GM18951 (cell line): ENCODE measurements around the gene HES5.
A peak's percentile ranks its signal among the peaks of the same experiment; 100 is the strongest.

Source experiments
- POLR2A ChIP-seq: IDR thresholded peaks from 4 replicates; pipeline ENCODE4 v1.6.1; 2011; ENCODE audit warnings: mild to moderate bottlenecking; ENCODE audit not compliant: insufficient read length, insufficient read depth; ENCODE audit errors: extremely low read depth
- in situ Hi-C: fragments of 300-500 bp; cut with MboI; formaldehyde crosslinking; loops from one replicate; pipeline ENCODE4 v1.12.0; 2022; ENCODE audit warnings: low sequenced_read_pairs, mixed read lengths, inconsistent platforms; ENCODE audit not compliant: unreplicated experiment

HES5 gene

DNA sequence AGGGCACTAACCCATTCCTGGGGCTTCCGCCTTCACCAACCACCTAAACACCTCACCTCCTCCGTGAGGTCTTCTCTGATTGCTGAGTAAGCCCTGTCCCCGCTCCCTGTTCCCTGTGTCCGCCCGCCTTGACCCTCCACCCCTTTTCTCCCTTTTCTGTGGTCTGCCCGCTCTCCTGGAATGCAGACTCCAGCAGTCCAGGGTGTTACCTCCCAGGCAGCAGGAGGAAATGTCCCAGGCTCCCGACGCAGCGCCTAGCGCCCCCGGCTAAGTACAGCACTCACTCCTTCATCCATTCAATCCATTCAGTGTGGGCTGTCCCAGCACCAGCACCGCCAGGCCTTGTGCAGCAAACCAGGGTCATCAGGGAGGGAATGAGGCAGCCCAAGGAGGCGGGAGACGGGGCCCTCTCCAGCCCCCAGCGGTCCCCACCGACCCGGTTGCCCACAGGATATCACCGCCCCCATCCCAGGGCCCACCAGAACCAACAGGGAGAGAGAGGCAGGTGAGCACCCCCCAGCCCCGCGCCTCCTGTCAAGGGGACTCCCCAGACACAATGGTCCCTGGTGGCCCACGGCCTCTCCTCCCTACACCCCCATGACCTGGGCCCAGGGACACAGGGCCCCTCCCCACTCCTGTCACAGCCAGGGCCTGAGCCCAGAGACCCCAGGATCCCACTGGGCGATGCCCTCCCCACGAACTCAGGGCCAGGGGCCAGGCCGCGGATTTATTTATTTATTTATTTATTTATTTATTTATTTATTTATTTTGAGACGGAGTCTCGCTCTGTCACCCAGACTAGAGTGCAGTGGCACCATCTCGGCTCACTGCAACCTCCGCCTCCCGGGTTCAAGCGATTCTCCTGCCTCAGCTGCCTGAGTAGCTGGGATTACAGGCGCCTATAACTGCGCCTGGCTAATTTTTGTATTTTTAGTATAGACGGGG lies 36.3 kb upstream of the HES5 start:
- in situ Hi-C loops: loop anchor here (25.0 kb wide), 1 partner anchor 379 kb away; the partner anchor contains the start of gene FAAP20
- TF ChIP-seq POLR2A: peak; percentile 25

DNA sequence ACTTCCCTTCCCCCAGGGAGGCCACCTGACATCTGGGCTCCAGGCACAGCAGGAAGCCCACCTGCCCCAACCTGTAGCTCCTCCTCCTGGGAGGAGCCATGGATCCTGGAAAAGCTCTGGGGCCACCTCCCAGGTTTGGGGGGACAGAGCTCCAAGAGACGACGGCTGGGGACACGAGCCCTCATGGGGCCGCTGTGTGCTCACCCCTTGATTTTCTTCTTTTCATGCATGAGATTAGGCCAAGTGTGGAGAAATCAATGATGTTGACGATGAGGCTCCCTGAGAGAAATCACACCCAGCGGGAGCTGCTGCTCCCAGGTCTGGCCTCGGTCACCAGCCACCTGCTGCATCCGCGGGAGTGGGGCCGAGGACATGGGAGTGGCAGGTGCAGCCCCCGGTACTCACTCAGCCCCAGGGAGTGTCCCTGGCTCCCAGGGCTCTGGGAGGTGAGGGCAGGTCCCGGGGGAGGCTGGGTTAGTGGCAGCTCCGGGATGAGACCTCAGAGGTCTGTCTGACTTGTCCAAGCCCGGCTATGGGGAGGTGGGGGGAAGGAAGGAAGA lies 34.8 kb upstream of the HES5 start:
- TF ChIP-seq POLR2A: no peak
- in situ Hi-C loops: loop anchor here (25.0 kb wide), 1 partner anchor 378 kb away; the partner anchor contains the start of gene FAAP20

DNA sequence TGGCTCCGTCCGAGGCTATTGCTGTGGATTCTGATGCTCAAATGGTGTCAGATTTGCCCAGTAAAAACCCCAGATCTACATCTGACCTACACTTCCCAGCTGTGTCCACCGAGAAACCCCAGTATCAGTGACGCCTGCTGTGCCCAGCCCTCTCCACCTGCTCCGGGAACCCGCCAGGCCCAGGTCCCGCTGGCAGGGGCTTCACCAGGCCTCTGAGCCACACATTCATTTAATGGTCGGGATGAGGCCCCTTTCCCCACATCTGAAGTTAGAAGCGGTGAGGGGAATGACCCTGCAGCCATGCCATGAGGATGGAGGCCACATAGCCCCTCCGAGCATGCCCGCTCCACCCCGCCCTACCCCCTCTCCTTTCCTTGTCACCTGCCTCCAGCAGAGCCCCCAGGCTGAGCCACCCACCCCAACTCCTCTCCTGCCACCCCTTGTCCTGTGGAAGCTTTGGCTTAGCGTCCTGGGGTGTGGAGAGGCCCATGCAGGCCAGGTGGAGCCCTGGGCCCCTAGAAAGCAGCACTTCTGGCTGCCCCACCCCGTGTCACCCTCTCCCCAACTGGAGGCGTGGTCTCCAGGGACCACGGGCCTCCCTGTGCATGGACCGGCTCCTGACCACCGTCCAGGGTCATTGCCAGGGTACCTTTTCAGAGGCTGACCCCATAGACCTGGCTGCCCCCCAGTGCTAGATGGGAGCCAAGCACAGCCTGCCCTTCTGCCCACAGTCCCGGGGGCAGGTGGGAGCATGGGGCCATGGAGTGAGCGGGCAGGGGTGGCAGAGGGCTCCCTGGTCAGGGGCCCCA lies 34.1 kb upstream of the HES5 start:
- in situ Hi-C loops: loop anchor here (25.0 kb wide), 1 partner anchor 377 kb away; the partner anchor contains the start of gene FAAP20
- TF ChIP-seq POLR2A: no peak

DNA sequence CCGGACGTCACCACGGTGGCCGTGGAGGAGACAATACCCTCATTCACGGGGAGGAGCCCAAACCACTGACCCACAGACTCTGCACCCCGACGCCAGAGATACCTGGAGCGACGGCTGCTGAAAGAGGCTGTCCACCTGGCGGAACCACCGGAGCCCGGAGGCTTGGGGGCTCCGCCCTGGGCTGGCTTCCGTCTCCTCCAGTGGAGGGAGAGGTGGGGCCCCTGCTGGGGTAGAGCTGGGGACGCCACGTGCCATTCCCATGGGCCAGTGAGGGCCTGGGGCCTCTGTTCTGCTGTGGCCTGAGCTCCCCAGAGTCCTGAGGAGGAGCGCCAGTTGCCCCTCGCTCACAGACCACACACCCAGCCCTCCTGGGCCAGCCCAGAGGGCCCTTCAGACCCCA lies 33.1 kb upstream of the HES5 start:
- in situ Hi-C loops: loop anchor here (25.0 kb wide), 1 partner anchor 376 kb away; the partner anchor contains the start of gene FAAP20
- no peak for TF ChIP-seq POLR2A

DNA sequence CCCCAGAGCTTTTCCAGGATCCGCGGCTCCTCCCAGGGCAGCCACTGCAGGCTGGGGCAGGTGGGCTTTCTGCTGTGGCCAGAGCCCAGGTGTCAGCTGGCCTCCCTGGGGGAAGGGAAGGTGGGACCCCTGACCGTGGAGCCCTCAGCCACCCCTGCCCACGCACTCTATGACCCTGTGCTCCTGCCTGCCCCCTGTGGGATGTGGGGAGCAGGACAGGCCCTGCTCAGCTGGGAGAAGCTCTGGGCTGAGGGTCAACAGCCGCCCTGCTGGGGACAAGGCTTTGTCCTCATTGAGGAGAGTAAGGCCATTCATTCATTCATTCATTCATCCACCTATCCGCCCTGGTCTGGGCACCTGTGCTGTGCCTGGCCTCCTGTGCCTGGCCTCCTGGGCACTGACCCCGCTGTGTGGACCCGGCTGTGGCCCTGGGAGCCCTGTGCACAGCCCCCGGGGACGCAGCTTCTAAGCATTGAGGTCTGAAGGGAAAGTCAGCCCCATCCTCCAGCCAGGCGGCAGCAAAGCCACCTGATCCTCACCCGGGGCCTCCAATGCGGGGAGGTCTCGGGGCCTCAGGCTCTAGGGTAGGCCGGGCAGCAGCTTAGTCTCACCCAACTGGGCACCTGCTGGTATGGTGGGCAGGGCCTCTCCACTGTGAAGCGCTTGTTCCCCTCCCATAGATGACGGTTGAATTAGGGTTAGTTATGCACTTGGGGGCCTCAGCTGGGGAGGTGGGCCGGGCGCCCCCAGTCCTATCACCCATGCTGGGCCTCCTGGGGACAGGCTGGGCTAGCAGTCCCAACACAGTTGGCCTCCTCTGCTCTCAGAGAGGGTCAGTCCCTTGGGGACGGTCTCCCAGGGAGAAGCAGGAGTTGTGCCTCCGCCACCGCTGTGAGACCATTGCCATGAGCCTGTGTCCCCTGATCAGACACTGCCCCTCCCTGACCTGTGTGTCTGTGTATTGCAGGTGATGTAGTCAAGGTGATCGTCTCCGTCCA lies 32.1 kb upstream of the HES5 start:
- TF ChIP-seq POLR2A: peak; percentile 26
- in situ Hi-C loops: loop anchor here (25.0 kb wide), 1 partner anchor 375 kb away; the partner anchor contains the start of gene FAAP20

DNA sequence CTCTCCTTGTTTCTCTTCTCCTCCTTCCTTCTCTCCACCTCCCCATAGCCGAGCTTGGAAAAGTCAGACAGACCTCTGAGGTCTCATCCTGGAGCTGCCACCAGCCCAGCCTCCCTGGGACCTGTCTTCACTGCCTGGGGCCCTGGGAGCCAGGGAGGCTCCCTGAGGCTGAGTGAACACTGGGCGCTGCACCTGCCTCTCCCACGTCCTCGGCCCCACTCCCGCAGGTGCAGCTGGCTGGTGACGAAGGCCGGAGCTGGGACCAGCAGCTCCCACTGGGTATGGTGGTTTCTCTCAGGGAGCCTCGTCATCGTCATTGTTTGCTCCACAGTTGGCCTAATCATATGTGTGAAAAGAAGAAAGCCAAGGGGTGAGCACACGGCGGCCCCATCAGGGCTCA lies 31.4 kb upstream of the HES5 start:
- in situ Hi-C loops: loop anchor here (25.0 kb wide), 1 partner anchor 374 kb away; the partner anchor contains the start of gene FAAP20
- no peak for TF ChIP-seq POLR2A

DNA sequence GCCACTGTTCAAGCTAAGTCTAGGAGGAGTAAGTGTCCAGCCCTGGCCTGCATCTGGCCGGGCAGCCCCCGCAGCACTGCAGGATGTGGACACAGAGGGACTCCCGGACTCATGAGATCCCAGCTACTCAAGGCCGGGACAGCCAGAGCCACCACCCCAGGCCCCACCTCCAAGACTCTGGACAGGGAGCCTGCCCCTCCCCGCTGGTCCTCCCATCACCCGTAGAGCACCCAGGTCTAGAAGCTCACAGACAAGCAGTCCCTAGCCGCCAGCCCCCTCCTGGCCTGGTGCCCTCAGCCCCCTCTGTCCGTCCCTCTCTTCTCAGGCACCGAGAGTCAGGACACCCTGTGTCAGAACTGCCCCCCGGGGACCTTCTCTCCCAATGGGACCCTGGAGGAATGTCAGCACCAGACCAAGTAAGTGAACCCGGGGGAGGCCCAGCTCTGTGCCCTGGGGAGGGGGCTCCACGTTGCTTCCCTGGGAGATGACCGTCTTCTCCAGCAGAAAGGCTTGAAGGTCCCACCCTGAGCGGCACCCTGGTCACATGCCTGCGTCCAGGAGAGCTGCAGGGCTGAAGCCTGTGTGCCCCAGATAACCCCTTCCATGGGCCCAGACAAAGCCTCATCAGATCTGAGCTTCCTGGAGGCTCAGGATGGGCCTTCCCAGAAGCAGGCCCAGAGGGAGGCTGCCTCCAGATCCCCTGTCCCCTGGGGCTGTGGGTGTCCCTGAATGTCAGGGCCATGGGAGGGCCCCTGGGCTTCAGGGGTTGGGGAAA lies 30.4 kb upstream of the HES5 start:
- in situ Hi-C loops: loop anchor here (25.0 kb wide), 1 partner anchor 373 kb away; the partner anchor contains the start of gene FAAP20
- no peak for TF ChIP-seq POLR2A

DNA sequence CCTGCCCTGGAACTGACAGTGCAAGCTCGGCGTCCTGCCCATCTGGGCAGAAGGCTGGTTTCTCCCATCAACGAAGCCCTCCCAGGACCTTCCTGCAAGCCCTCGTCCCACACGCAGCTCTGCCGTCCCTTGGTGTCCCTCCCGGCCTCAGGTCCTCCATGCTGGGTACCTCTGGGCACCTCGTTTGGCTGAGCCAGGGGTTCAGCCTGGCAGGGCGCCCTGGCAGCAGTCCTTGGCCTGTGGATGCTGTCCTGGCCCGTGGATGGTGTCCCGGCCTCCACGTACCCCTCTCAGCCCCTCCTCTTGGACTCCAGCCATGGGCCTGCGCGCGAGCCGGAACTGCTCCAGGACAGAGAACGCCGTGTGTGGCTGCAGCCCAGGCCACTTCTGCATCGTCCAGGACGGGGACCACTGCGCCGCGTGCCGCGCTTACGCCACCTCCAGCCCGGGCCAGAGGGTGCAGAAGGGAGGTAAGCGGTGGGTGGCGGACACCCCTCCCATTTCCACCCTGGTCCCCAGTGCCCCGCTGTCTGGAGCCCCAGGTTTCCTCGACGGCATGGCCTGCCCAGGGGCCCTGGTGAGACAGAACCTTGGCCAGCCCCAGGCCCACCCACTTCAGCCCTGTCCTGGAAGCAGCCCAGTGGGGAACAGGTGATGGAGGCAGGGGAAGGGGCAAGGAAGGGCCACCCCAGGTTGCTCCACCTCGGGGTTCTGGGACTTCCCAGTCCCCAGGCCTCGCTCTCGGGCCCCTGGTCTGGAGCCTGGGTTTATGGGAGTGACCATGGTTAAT lies 29.6 kb upstream of the HES5 start:
- in situ Hi-C loops: loop anchor here (25.0 kb wide), 1 partner anchor 372 kb away; the partner anchor contains the start of gene FAAP20
- no peak for TF ChIP-seq POLR2A

DNA sequence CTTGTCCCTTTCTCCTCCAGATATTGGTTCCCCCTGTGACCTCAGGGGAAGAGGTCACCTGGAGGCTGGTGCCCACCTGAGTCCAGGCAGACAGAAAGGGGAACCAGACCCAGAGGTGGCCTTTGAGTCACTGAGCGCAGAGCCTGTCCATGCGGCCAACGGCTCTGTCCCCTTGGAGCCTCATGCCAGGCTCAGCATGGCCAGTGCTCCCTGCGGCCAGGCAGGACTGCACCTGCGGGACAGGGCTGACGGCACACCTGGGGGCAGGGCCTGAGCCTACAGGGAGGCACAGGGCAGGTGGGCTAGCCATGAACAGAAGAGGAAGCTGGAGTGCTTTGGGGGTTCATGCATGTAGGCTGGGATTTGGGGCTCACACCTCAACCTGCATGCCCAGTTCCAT lies 28.8 kb upstream of the HES5 start:
- in situ Hi-C loops: loop anchor here (25.0 kb wide), 1 partner anchor 372 kb away; the partner anchor contains the start of gene FAAP20
- TF ChIP-seq POLR2A: no peak

DNA sequence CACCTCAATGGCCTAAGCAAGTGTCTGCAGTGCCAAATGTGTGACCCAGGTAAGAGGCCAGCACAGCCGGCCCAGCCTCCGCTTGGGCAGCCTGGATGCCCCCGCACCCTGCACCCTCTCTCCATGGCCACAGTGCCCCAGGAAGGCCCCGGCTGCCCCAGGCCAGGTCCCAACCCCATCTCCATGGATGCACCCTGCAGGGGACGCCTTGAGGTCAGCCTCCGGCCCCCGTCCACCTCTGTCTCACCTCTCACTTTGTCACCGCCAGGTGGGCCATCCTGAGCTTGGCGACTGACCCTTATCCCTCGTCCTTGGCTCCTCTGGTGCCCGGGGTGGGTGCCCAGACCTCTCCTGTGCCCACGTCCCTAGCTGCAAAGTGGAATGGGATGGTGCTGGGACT lies 28.4 kb upstream of the HES5 start:
- in situ Hi-C loops: loop anchor here (25.0 kb wide), 1 partner anchor 371 kb away; the partner anchor contains the start of gene FAAP20

More for the DNA sequence above, 28.4 kb upstream of the HES5 start:
- no peak for TF ChIP-seq POLR2A
